ENCODE measurements around the gene MMP24OS.

The MMP24OS gene

DNA sequence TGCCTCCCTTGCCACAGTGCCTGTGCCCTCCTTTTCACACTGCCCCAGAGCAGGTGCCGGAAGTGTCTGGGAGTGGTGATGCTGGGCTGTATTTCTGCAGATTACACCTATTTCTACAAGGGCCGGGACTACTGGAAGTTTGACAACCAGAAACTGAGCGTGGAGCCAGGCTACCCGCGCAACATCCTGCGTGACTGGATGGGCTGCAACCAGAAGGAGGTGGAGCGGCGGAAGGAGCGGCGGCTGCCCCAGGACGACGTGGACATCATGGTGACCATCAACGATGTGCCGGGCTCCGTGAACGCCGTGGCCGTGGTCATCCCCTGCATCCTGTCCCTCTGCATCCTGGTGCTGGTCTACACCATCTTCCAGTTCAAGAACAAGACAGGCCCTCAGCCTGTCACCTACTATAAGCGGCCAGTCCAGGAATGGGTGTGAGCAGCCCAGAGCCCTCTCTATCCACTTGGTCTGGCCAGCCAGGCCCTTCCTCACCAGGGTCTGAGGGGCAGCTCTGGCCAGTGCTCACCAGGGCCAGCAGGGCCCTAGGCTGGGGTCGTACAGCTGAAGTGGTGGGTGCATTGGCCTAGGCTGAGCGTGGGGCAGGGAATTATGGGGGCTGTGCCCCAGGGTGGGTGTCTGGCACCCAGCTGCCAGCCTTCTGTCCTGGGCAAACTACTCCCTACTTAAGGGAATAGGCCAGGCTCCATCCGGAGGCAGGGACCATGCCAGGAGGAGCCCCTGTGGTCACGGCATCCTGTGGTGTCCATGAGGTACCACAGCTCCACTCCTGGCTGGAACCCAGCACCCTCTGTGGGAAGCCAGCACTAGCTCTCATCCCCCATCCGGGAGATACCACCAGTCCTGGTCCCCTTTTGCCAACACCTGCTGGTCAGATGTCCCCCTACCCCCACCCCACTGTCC is 3.5 kb downstream of the MMP24OS start:
- CTCF ChIA-PET: no interaction called here

GRCh38 chr20:35273449-35274171 is 4.3 kb downstream of the MMP24OS start:
- POLR2A ChIA-PET: interaction anchor here (1.1 to 3.1 kb wide), 2 partner anchors 11 kb away, joined by 4 to 11 read pairs; partner anchors contain the start of gene EIF6
- no peak for TF ChIP-seq ARNT (IDR thresholded peaks at IDR 0.05)
- TF ChIP-seq ZNF384 (IDR thresholded peaks at IDR 0.05): no peak
- TF ChIP-seq SUZ12 (IDR thresholded peaks at IDR 0.05): no peak
- CTCF ChIA-PET: no interaction called here
- no peak for DNase-seq (ENCODE audit: extremely low spot score)

More for the DNA sequence above, 3.5 kb downstream of the MMP24OS start:
- POLR2A ChIA-PET: interaction anchor here (3.1 kb wide), 1 partner anchor 10 kb away, joined by 11 read pairs; the partner anchor contains the start of gene EIF6
- TF ChIP-seq CTBP1 (IDR thresholded peaks at IDR 0.05; ENCODE audit: borderline replicate concordance) (no peak), BHLHE40 (IDR thresholded peaks at IDR 0.05; ENCODE audit: borderline replicate concordance) (no peak), HDGF (IDR thresholded peaks at IDR 0.05; ENCODE audit: borderline replicate concordance) (no peak), LEF1 (IDR thresholded peaks at IDR 0.05; ENCODE audit: borderline replicate concordance) (no peak), FOXK2 (IDR thresholded peaks at IDR 0.05) (no peak), NFRKB (IDR thresholded peaks at IDR 0.05) (no peak), L3MBTL2 (conservative IDR thresholded peaks at IDR 0.05) (no peak), ZNF384 (IDR thresholded peaks at IDR 0.05) (no peak), ELF4 (IDR thresholded peaks at IDR 0.05) (no peak), ARNT (IDR thresholded peaks at IDR 0.05) (no peak), SUZ12 (IDR thresholded peaks at IDR 0.05) (no peak), TARDBP (IDR thresholded peaks at IDR 0.05) (no peak), FOXA1 (IDR thresholded peaks at IDR 0.05) (no peak), FOXM1 (IDR thresholded peaks at IDR 0.05; ENCODE audit: borderline replicate concordance) (no peak), SP1 (IDR thresholded peaks at IDR 0.05) (no peak)
- TF ChIP-seq, protein P1, sequence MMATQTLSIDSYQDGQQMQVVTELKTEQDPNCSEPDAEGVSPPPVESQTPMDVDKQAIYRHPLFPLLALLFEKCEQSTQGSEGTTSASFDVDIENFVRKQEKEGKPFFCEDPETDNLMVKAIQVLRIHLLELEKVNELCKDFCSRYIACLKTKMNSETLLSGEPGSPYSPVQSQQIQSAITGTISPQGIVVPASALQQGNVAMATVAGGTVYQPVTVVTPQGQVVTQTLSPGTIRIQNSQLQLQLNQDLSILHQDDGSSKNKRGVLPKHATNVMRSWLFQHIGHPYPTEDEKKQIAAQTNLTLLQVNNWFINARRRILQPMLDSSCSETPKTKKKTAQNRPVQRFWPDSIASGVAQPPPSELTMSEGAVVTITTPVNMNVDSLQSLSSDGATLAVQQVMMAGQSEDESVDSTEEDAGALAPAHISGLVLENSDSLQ (IDR thresholded peaks at IDR 0.05): no peak
- DNase-seq (ENCODE audit: extremely low spot score): no peak

DNA sequence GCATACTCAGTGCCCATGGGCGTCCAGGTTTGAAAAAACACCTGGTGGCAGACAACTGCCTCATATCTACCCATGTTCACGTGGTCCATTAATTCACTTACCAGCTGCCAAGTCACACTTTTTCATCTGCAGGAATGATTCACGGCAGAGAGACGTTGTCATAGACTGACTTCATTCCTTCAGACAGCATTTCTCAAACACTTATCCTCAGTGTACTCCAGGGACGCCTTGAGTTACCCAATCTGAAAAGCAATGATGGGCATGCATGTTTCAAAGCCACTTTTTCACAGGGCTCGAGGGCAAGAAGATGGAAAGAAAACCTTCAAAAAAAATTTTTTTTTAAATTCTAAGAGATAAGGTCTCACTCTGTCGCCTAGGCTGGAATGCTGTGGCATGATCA is 6.0 kb downstream of the MMP24OS start:
- ChIA-PET CTCF (no interaction called here), POLR2A (no interaction called here)
- no peak for DNase-seq (ENCODE audit: extremely low spot score)
- TF ChIP-seq TARDBP (IDR thresholded peaks at IDR 0.05) (no peak), FOXM1 (IDR thresholded peaks at IDR 0.05; ENCODE audit: borderline replicate concordance) (no peak), ARNT (IDR thresholded peaks at IDR 0.05) (no peak), L3MBTL2 (conservative IDR thresholded peaks at IDR 0.05) (no peak), NFRKB (IDR thresholded peaks at IDR 0.05) (no peak), HDGF (IDR thresholded peaks at IDR 0.05; ENCODE audit: borderline replicate concordance) (no peak), ZNF384 (IDR thresholded peaks at IDR 0.05) (no peak), ELF4 (IDR thresholded peaks at IDR 0.05) (no peak), CTBP1 (IDR thresholded peaks at IDR 0.05; ENCODE audit: borderline replicate concordance) (no peak)
- TF ChIP-seq, protein P1 (IDR thresholded peaks at IDR 0.05): no peak

- ChIA-PET CTCF (no interaction called here), POLR2A (interaction anchor here (0.6 kb wide), 1 partner anchor 101 kb away, joined by 3 read pairs; no protein-coding TSS in a partner anchor)
These were observed 6.6 kb downstream of the MMP24OS start for GRCh38 chr20:35271073-35271882.

DNA sequence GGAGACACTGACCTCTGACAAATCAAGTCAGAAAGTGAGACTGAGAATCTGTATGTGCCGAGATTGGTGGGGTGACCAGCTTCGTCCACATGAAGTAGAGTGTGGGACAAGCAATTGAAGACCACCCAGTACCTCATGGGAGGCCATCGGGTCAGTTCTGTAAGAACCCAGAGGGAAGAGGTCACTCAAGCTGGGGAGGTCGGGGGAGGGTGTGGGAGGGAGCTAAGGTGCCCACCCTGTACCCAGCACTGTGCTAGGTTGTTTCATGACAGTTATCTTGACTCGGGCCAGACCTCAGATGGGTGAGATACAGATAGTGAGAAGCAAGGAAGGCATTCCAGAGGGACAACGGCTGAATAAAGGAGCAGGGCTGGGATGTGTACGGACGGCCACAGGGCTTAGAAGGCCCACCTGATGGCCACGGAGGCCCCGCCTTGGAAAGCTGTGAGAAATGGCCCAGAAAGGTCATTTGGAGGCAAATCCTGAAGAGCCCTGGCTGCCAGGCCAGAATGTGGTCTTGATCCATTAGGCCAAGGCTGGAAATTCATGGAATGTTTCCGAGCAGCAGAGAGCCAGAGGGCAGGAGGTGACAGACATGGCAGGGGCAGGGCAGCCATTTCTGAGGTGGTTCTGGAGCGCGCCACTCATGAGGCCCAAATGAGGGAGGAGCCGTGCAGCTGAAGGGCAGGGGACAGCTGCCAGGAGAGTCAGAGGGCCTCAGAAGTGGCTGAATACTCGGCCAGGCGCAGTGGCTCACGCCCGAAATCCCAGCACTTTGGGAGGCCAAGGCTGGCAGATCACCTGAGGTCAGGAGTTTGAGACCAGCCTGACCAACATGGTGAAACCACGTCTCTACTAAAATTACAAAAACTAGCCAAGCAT is 7.7 kb downstream of the MMP24OS start:
- TF ChIP-seq NFRKB (IDR thresholded peaks at IDR 0.05): no peak
- no peak for TF ChIP-seq LEF1 (IDR thresholded peaks at IDR 0.05; ENCODE audit: borderline replicate concordance)
- no peak for TF ChIP-seq L3MBTL2 (conservative IDR thresholded peaks at IDR 0.05)
- no peak for TF ChIP-seq CTBP1 (IDR thresholded peaks at IDR 0.05; ENCODE audit: borderline replicate concordance)
- TF ChIP-seq ELF4 (IDR thresholded peaks at IDR 0.05): no peak
- TF ChIP-seq ZNF384 (IDR thresholded peaks at IDR 0.05): no peak
- TF ChIP-seq FOXA1 (IDR thresholded peaks at IDR 0.05): no peak
- TF ChIP-seq SP1 (IDR thresholded peaks at IDR 0.05): no peak
- no peak for TF ChIP-seq SUZ12 (IDR thresholded peaks at IDR 0.05)
- no peak for TF ChIP-seq ARNT (IDR thresholded peaks at IDR 0.05)
- POLR2A ChIA-PET: no interaction called here
- CTCF ChIA-PET: interaction anchor here (0.6 to 1.3 kb wide), 3 partner anchors 8 to 167 kb away, joined by 3 to 6 read pairs (median 3); no protein-coding TSS in a partner anchor
- no peak for DNase-seq (ENCODE audit: extremely low spot score)

More at GRCh38 chr20:35271073-35271882, 6.6 kb downstream of the MMP24OS start:
- no peak for TF ChIP-seq TARDBP (IDR thresholded peaks at IDR 0.05)
- DNase-seq (ENCODE audit: extremely low spot score): no peak

Data from HEK293T (cell line).